ENCODE data around the gene KIF4B. TPM values are rescaled to one million over a fixed set of nuclear protein-coding genes. Genes with fewer than 3 reads are reported as not detected.

Gene KIF4B
- total RNA-seq, 2 donors from 2014 or later, result 0.26 TPM; not detected in 1

- Histone ChIP-seq H3K4me3 (no peak overlapping the region), H3K4me1 (no peaks in the 10 kb centered on the region), H3K9me3 (no peaks in the 10 kb centered on the region), H3K36me3 (replicated peaks in 1 of 2; ENCODE audit: insufficient read depth in 1 of 2, low read depth in 2 of 2) (no peaks in the 10 kb centered on the region), H3K27me3 (no peaks in the 10 kb centered on the region), H3K27ac (no peak overlapping the region)
- WGBS, 2 donors, result 12 to 25% methylated on average over 1 of the region's 1 CpG
- DNase-seq (no peak), ATAC-seq (no peak)
- intact Hi-C loops (cut with DNase I), result no loop called here
- no peak for TF ChIP-seq POLR2A (IDR thresholded peaks at IDR 0.05)
- TF ChIP-seq, protein P1, sequence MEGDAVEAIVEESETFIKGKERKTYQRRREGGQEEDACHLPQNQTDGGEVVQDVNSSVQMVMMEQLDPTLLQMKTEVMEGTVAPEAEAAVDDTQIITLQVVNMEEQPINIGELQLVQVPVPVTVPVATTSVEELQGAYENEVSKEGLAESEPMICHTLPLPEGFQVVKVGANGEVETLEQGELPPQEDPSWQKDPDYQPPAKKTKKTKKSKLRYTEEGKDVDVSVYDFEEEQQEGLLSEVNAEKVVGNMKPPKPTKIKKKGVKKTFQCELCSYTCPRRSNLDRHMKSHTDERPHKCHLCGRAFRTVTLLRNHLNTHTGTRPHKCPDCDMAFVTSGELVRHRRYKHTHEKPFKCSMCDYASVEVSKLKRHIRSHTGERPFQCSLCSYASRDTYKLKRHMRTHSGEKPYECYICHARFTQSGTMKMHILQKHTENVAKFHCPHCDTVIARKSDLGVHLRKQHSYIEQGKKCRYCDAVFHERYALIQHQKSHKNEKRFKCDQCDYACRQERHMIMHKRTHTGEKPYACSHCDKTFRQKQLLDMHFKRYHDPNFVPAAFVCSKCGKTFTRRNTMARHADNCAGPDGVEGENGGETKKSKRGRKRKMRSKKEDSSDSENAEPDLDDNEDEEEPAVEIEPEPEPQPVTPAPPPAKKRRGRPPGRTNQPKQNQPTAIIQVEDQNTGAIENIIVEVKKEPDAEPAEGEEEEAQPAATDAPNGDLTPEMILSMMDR (IDR thresholded peaks at IDR 0.05), result no peak
These were observed 36.2 kb downstream of the KIF4B start for GRCh38 chr5:155049569-155050383.

GRCh38 chr5:155050384-155051019 lies 36.9 kb downstream of the KIF4B start:
- no peaks in the 10 kb centered on the region for H3K36me3 ChIP-seq (replicated peaks in 1 of 2; ENCODE audit: insufficient read depth in 1 of 2, low read depth in 2 of 2)
- no peak overlapping the region for H3K4me3 ChIP-seq
- no peak overlapping the region for H3K27ac ChIP-seq
- intact Hi-C loops (cut with DNase I), result no loop called here
- ATAC-seq (no peak), DNase-seq (no peak)
- H3K9me3 ChIP-seq, result no peaks in the 10 kb centered on the region
- H3K4me1 ChIP-seq, result no peaks in the 10 kb centered on the region
- no peaks in the 10 kb centered on the region for H3K27me3 ChIP-seq
- 67 to 75% methylated on average over 5 of the region's 5 CpGs for WGBS, 2 donors
- TF ChIP-seq, protein P1 (IDR thresholded peaks at IDR 0.05), result no peak
- TF ChIP-seq POLR2A (IDR thresholded peaks at IDR 0.05), result no peak

- 59 to 68% methylated on average over 3 to 4 of the region's 4 CpGs for WGBS, 2 donors
- no peaks in the 10 kb centered on the region for H3K9me3 ChIP-seq
- DNase-seq (no peak), ATAC-seq (no peak)
- H3K27ac ChIP-seq, result no peak overlapping the region
- no peak overlapping the region for H3K4me3 ChIP-seq
- intact Hi-C loops (cut with DNase I), result no loop called here
- TF ChIP-seq, protein P1 (IDR thresholded peaks at IDR 0.05), result no peak
- TF ChIP-seq POLR2A (IDR thresholded peaks at IDR 0.05), result no peak
- no peaks in the 10 kb centered on the region for H3K36me3 ChIP-seq (replicated peaks in 1 of 2; ENCODE audit: insufficient read depth in 1 of 2, low read depth in 2 of 2)
- H3K4me1 ChIP-seq, result no peaks in the 10 kb centered on the region
- no peaks in the 10 kb centered on the region for H3K27me3 ChIP-seq
These were observed 39.0 kb downstream of the KIF4B start for GRCh38 chr5:155052532-155052931.

DNA sequence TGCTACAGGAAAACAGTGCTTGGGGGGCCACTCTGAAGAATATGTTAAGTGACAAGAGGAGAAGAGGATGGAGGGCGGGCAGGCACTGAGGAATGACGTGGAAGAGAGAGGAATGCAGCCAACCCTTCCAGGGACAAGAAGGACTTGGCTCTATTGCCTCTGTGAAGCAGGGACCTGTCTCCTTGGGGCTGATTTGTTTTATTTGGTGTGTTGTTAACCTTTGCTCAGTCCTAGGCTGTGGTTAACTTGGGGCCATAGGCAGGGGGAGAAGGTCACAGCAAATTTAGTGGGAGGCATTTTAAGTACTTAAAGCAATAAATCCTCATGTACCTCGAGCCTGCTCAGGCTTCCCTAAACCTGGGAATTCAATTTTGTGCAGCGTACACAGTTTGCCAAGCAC lies 39.9 kb downstream of the KIF4B start:
- DNase-seq (no peak), ATAC-seq (no peak)
- 48 to 50% methylated on average over 4 of the region's 4 CpGs for WGBS, 2 donors
- no peak overlapping the region for H3K4me3 ChIP-seq
- no peaks in the 10 kb centered on the region for H3K4me1 ChIP-seq
- no peak overlapping the region for H3K27ac ChIP-seq
- TF ChIP-seq, protein P1 (IDR thresholded peaks at IDR 0.05), result no peak
- no peak for TF ChIP-seq POLR2A (IDR thresholded peaks at IDR 0.05)
- H3K9me3 ChIP-seq, result no peaks in the 10 kb centered on the region
- H3K27me3 ChIP-seq, result no peaks in the 10 kb centered on the region
- no peaks in the 10 kb centered on the region for H3K36me3 ChIP-seq (replicated peaks in 1 of 2; ENCODE audit: insufficient read depth in 1 of 2, low read depth in 2 of 2)
- intact Hi-C loops (cut with DNase I), result no loop called here
